ENCODE results near the gene PMPCA. TPM values are rescaled to one million over a fixed set of nuclear protein-coding genes. Genes with fewer than 3 reads are reported as not detected.

PMPCA gene
- total and polyA plus RNA-seq, 2 of the 8 experiments (the other 6 are each of a cell fraction or from before 2014, with no cell fraction given), result 60.0 to 88.2 TPM

GRCh38 chr9:136361047-136361753 lies 49.3 kb upstream of the PMPCA start:
- Histone ChIP-seq H3K79me1 (ENCODE audit: low read depth, low read length) (peaks cover 3% of the 10 kb centered on the region), H2AK5ac (ENCODE audit: low read depth, low read length) (no peak overlapping the region), H3K4me3 (ENCODE audit: extremely low read depth in 1 of 4, insufficient read depth in 2 of 4, low read depth in 3 of 4, low read length in 4 of 4) (no peak overlapping the region), H3K18ac (ENCODE audit: extremely low read depth, low read length) (no peak overlapping the region), H3K36me3 (ENCODE audit: control insufficient read depth in 2 of 4, insufficient read depth in 4 of 4, low read length in 3 of 4) (peaks cover 0 to 2% (median 0%) of the 10 kb centered on the region in 4 experiments; a peak in 1 of 8 replicates), H3K23me2 (ENCODE audit: low read depth, low read length) (no peaks in the 10 kb centered on the region; the same call in 1 of the 2 replicates), H2BK120ac (replicated peaks; ENCODE audit: low read depth, low read length) (no peak overlapping the region), H2AFZ (ENCODE audit: low read length) (no peak overlapping the region), H3K27ac (ENCODE audit: low read depth, low read length) (no peak overlapping the region), H4K91ac (replicated peaks; ENCODE audit: insufficient read length, low read length) (no peak overlapping the region), H4K8ac (ENCODE audit: extremely low read depth, insufficient read depth, low read length) (no peak overlapping the region; the same call in 1 of the 2 replicates), H3K9ac (replicated peaks in 1 of 4; ENCODE audit: extremely low read depth in 1 of 4, low read depth in 3 of 4, low read length in 3 of 4) (no peak overlapping the region), H3K27me3 (replicated peaks in 1 of 4; ENCODE audit: control insufficient read depth in 3 of 4, extremely low read depth in 1 of 4, insufficient read depth in 3 of 4, low read length in 3 of 4) (peaks cover 0 to 2% (median 0%) of the 10 kb centered on the region in 4 experiments; a peak in 2 of 7 replicates), H2BK20ac (ENCODE audit: low read length) (no peak overlapping the region), H2BK15ac (ENCODE audit: low read length) (no peak overlapping the region), H3K4me2 (ENCODE audit: insufficient read depth in 1 of 2, low read depth in 2 of 2, low read length in 2 of 2) (no peak overlapping the region), H3K56ac (replicated peaks; ENCODE audit: insufficient read length, low read depth, low read length) (no peak overlapping the region), H2BK5ac (ENCODE audit: low read depth, low read length) (no peak overlapping the region), H3K4ac (replicated peaks; ENCODE audit: insufficient read length, low read depth, low read length) (no peak overlapping the region), H2BK12ac (ENCODE audit: low read depth, low read length) (no peak overlapping the region), H3K4me1 (replicated peaks in 1 of 4; ENCODE audit: control insufficient read depth in 3 of 4, insufficient read depth in 4 of 4, low read length in 3 of 4) (peaks cover 0 to 8% (median under 1%) of the 10 kb centered on the region in 4 experiments; a peak in 3 of 7 replicates), H4K5ac (ENCODE audit: insufficient read length, low read depth, low read length) (no peak overlapping the region), H3K14ac (ENCODE audit: insufficient read length) (no peak overlapping the region), H3K23ac (ENCODE audit: insufficient read length) (no peak overlapping the region), H3K9me3 (ENCODE audit: insufficient read depth in 2 of 2, low read depth in 1 of 2, low read length in 1 of 2) (peaks cover 0 to 3% of the 10 kb centered on the region in 2 experiments; a peak in 1 of 4 replicates), H3K79me2 (ENCODE audit: control insufficient read depth in 1 of 2, insufficient read depth in 2 of 2, low read length in 2 of 2) (no peaks in the 10 kb centered on the region), H4K20me1 (replicated peaks in 1 of 2; ENCODE audit: control insufficient read depth in 1 of 2, insufficient read depth in 2 of 2, low read length in 2 of 2) (peaks cover 3 to 7% of the 10 kb centered on the region in 2 experiments)
- CTCF ChIA-PET (ENCODE audit: partially characterized antibody), result interaction anchor here (1.0 to 7.1 kb wide), 4 partner anchors 16 to 61 kb away, joined by 3 to 80 read pairs (median 9); no protein-coding TSS in a partner anchor
- DNase-seq (ENCODE audit: low read depth in 1 of 2, low spot score in 2 of 2) (no peak), FAIRE-seq (no peak)
- POLR2A ChIA-PET (ENCODE audit: partially characterized antibody), result interaction anchor here (1.6 to 15.8 kb wide), 6 partner anchors 12 to 39 kb away, joined by 4 to 137 read pairs (median 24); partner anchors contain the start of genes CARD9 and SNAPC4
- 94% methylated on average over 35 of the region's 43 CpGs; no CpG with 5 or more reads in 1 of the 2 experiments for WGBS, 2 experiments (ENCODE audit: extremely low coverage in 1 of 2, insufficient coverage in 1 of 2, insufficient read length in 1 of 2, insufficient replicate concordance in 2 of 2, low coverage in 1 of 2, low lambda C conversion rate in 2 of 2, missing lambda C conversion rate in 1 of 2)
- TF ChIP-seq CHD2 (IDR thresholded peaks at IDR 0.05; ENCODE audit: low read length) (no peak), TAF7 (optimal IDR thresholded peaks at IDR 0.05; ENCODE audit: borderline replicate concordance, low read depth, low read length) (no peak), SIRT6 (IDR thresholded peaks at IDR 0.05; ENCODE audit: low read length) (no peak), BCL11A (IDR thresholded peaks at IDR 0.05; ENCODE audit: low read depth in 2 of 2, low read length in 2 of 2) (no peak), KDM1A (IDR thresholded peaks at IDR 0.05; ENCODE audit: borderline replicate concordance, low read length) (no peak), SRF (IDR thresholded peaks at IDR 0.05; ENCODE audit: low read depth, low read length) (no peak), KDM4A (IDR thresholded peaks at IDR 0.05; ENCODE audit: low read depth, low read length, severe bottlenecking) (no peak), EGR1 (IDR thresholded peaks at IDR 0.05; ENCODE audit: borderline replicate concordance, low read depth, low read length) (no peak), SP1 (IDR thresholded peaks at IDR 0.05; ENCODE audit: low read depth, low read length) (no peak), EZH2 (IDR thresholded peaks at IDR 0.05; ENCODE audit: low read depth, low read length, severe bottlenecking) (no peak), RNF2 (IDR thresholded peaks at IDR 0.05; ENCODE audit: borderline replicate concordance, low read depth, low read length, missing control alignments, poor library complexity, severe bottlenecking) (no peak), ASH2L (IDR thresholded peaks at IDR 0.05; ENCODE audit: low read length) (no peak), JUN (IDR thresholded peaks at IDR 0.05; ENCODE audit: low read depth, low read length) (no peak)

All from H1 (cell line).